PFSK-1 (cell line): ENCODE measurements around the gene AIF1L.

Source experiments
- FOXP2 ChIP-seq: optimal IDR thresholded peaks from 2 replicates; pipeline ENCODE3; 2011; ENCODE audit warnings: borderline replicate concordance, control low read depth, inconsistent platforms; ENCODE audit not compliant: insufficient read depth; ENCODE audit errors: extremely low read length, extremely low read depth
- POLR2AphosphoS5 ChIP-seq: IDR thresholded peaks from 2 replicates; pipeline ENCODE4 v1.6.1; 2012; ENCODE audit warnings: low read depth, mild to moderate bottlenecking, control low read depth, low read length, moderate library complexity
- REST ChIP-seq, 2 experiments: IDR thresholded peaks; 2 replicates each; pipeline versions ENCODE4 v1.6.1 to v1.8.0; 2011 to 2012; ENCODE audit warnings: low read depth in 2 of 2, low read length in 2 of 2, control low read depth in 1 of 2, inconsistent platforms in 1 of 2, mild to moderate bottlenecking in 1 of 2, moderate library complexity in 1 of 2; ENCODE audit not compliant: insufficient read depth in 1 of 2
- SIN3A ChIP-seq: IDR thresholded peaks from 2 replicates; pipeline ENCODE4 v1.6.1; 2012; ENCODE audit warnings: mild to moderate bottlenecking, low read length, moderate library complexity, borderline replicate concordance; ENCODE audit not compliant: insufficient read depth
- TAF1 ChIP-seq: IDR thresholded peaks from 2 replicates; pipeline ENCODE4 v1.6.1; 2012; ENCODE audit warnings: low read length, control low read depth, borderline replicate concordance; ENCODE audit not compliant: insufficient read depth

The AIF1L gene

GRCh38 chr9:131078427-131079366 is 17.6 kb upstream of the AIF1L start:
- TF ChIP-seq POLR2AphosphoS5 (no peak), TAF1 (no peak), FOXP2 (no peak), REST (IDR thresholded peaks at IDR 0.05; ENCODE audit: insufficient read depth in 1 of 2, low read depth in 2 of 2, low read length in 2 of 2) (no peak)

GRCh38 chr9:131080589-131080988 is 15.7 kb upstream of the AIF1L start:
- TF ChIP-seq REST (IDR thresholded peaks at IDR 0.05; ENCODE audit: insufficient read depth in 1 of 2, low read depth in 2 of 2, low read length in 2 of 2) (no peak), TAF1 (no peak), FOXP2 (no peak), POLR2AphosphoS5 (no peak), SIN3A (no peak)

- TF ChIP-seq FOXP2 (no peak), REST (IDR thresholded peaks at IDR 0.05; ENCODE audit: insufficient read depth in 1 of 2, low read depth in 2 of 2, low read length in 2 of 2) (no peak), SIN3A (no peak), TAF1 (no peak), POLR2AphosphoS5 (no peak)
Measured at GRCh38 chr9:131081868-131082267, 14.5 kb upstream of the AIF1L start.

GRCh38 chr9:131082774-131083512 is 13.4 kb upstream of the AIF1L start:
- TF ChIP-seq SIN3A (no peak), FOXP2 (no peak), TAF1 (no peak)

GRCh38 chr9:131084661-131085369 is 11.5 kb upstream of the AIF1L start:
- TF ChIP-seq FOXP2 (no peak), TAF1 (no peak), REST (IDR thresholded peaks at IDR 0.05; ENCODE audit: insufficient read depth in 1 of 2, low read depth in 2 of 2, low read length in 2 of 2) (no peak), POLR2AphosphoS5 (no peak), SIN3A (no peak)
